Fibroblast of lung (primary cell): ENCODE measurements around the gene NCK2.

Experiments
- EZH2 ChIP-seq: IDR thresholded peaks from 2 replicates; pipeline ENCODE4 v1.5.1; 2012; ENCODE audit warnings: low read length, control low read depth, mild to moderate bottlenecking; ENCODE audit errors: missing control alignments
- TF ChIP-seq, protein P1 (sequence below), 2 donors: IDR thresholded peaks in 1 of 2; conservative IDR thresholded peaks in 1 of 2; 1 replicate in 1 of 2; 2 replicates in 1 of 2; pipeline ENCODE4 v1.5.1; 2011 to 2012; ENCODE audit warnings: low read length in 2 of 2, control low read depth in 1 of 2, inconsistent platforms in 1 of 2, low read depth in 1 of 2, mild to moderate bottlenecking in 1 of 2

- TF ChIP-seq, protein P1, sequence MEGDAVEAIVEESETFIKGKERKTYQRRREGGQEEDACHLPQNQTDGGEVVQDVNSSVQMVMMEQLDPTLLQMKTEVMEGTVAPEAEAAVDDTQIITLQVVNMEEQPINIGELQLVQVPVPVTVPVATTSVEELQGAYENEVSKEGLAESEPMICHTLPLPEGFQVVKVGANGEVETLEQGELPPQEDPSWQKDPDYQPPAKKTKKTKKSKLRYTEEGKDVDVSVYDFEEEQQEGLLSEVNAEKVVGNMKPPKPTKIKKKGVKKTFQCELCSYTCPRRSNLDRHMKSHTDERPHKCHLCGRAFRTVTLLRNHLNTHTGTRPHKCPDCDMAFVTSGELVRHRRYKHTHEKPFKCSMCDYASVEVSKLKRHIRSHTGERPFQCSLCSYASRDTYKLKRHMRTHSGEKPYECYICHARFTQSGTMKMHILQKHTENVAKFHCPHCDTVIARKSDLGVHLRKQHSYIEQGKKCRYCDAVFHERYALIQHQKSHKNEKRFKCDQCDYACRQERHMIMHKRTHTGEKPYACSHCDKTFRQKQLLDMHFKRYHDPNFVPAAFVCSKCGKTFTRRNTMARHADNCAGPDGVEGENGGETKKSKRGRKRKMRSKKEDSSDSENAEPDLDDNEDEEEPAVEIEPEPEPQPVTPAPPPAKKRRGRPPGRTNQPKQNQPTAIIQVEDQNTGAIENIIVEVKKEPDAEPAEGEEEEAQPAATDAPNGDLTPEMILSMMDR (conservative IDR thresholded peaks at IDR 0.05 in 1 of 2, IDR thresholded peaks at IDR 0.05 in 1 of 2; ENCODE audit: low read depth in 1 of 2, low read length in 2 of 2) = no peak
- TF ChIP-seq EZH2 = no peak
Measured at GRCh38 chr2:105887256-105887655, 142.5 kb downstream of the NCK2 start.
